H9 (cell line): ENCODE measurements around the gene LTBP2. TPM values are rescaled to one million over a fixed set of nuclear protein-coding genes. Genes with fewer than 3 reads are reported as not detected.

Experiments
- DNase-seq: peaks from one replicate; pipeline ENCODE4 v3.0.0-alpha.2; 2017
- H2AFZ ChIP-seq: one replicate; pipeline ENCODE4 v1.6.1; 2013; ENCODE audit warnings: mild to moderate bottlenecking, low read length, control low read depth, moderate library complexity
- H2AK5ac ChIP-seq: 2 replicates; pipeline ENCODE4 v1.6.1; 2013; ENCODE audit warnings: low read length, control low read depth, mixed read lengths; ENCODE audit not compliant: insufficient read length
- H2BK120ac ChIP-seq: one replicate; pipeline ENCODE4 v1.6.1; 2013; ENCODE audit warnings: low read depth, mild to moderate bottlenecking, low read length, control low read depth, inconsistent platforms; ENCODE audit not compliant: poor library complexity, severe bottlenecking
- H2BK12ac ChIP-seq: 2 replicates; pipeline ENCODE4 v1.6.1; 2013; ENCODE audit warnings: low read length, control low read depth, mixed read lengths, low read depth; ENCODE audit not compliant: insufficient read length
- H2BK15ac ChIP-seq: 2 replicates; pipeline ENCODE4 v1.6.1; 2013; ENCODE audit warnings: low read depth, low read length, control low read depth
- H2BK20ac ChIP-seq: one replicate; pipeline ENCODE4 v1.6.1; 2013; ENCODE audit warnings: low read depth, mild to moderate bottlenecking, low read length, control low read depth, inconsistent platforms; ENCODE audit not compliant: poor library complexity, severe bottlenecking
- H2BK5ac ChIP-seq: 2 replicates; pipeline ENCODE4 v1.6.1; 2013; ENCODE audit warnings: low read length, control low read depth, mixed read lengths; ENCODE audit not compliant: insufficient read length
- H3K14ac ChIP-seq: 2 replicates; pipeline ENCODE4 v1.6.1; 2013; ENCODE audit warnings: low read length, control low read depth; ENCODE audit not compliant: insufficient read depth
- H3K18ac ChIP-seq: 2 replicates; pipeline ENCODE4 v1.6.1; 2013; ENCODE audit warnings: low read depth, mild to moderate bottlenecking, mixed read lengths, low read length, control low read depth; ENCODE audit not compliant: insufficient read length
- H3K23ac ChIP-seq: 2 replicates; pipeline ENCODE4 v1.6.1; 2013; ENCODE audit warnings: low read length, control low read depth, mixed read lengths, low read depth; ENCODE audit not compliant: insufficient read length
- H3K23me2 ChIP-seq: 2 replicates; pipeline ENCODE4 v1.6.1; 2013; ENCODE audit warnings: low read depth, mild to moderate bottlenecking, mixed read lengths, low read length, control low read depth; ENCODE audit not compliant: insufficient read length, poor library complexity, severe bottlenecking
- H3K27ac ChIP-seq: 2 replicates; pipeline ENCODE4 v1.5.1; 2013; ENCODE audit warnings: low read length, control low read depth, mixed read lengths, low read depth; ENCODE audit not compliant: insufficient read length
- H3K27me3 ChIP-seq: 2 replicates; pipeline ENCODE4 v1.6.1; 2013; ENCODE audit warnings: low read length, control low read depth, inconsistent platforms; ENCODE audit not compliant: insufficient read depth
- H3K4ac ChIP-seq: 2 replicates; pipeline ENCODE4 v1.6.1; 2013; ENCODE audit warnings: low read depth, mild to moderate bottlenecking, control low read depth, inconsistent platforms, low read length, moderate library complexity
- H3K4me1 ChIP-seq: 2 replicates; pipeline ENCODE4 v1.6.1; 2013; ENCODE audit warnings: low read length, control low read depth, inconsistent platforms; ENCODE audit not compliant: insufficient read depth
- H3K4me2 ChIP-seq: 2 replicates; pipeline ENCODE4 v1.6.1; 2013; ENCODE audit warnings: low read length, control low read depth, mixed read lengths; ENCODE audit not compliant: insufficient read length, insufficient read depth
- H3K56ac ChIP-seq: 2 replicates; pipeline ENCODE4 v1.6.1; 2013; ENCODE audit warnings: low read depth, mild to moderate bottlenecking, mixed read lengths, low read length, control low read depth; ENCODE audit not compliant: insufficient read length
- H3K79me1 ChIP-seq: 2 replicates; pipeline ENCODE4 v1.6.1; 2013; ENCODE audit warnings: low read depth, mild to moderate bottlenecking, moderate library complexity, low read length, control low read depth, inconsistent platforms; ENCODE audit not compliant: insufficient read depth, poor library complexity, severe bottlenecking
- H3K79me2 ChIP-seq: 2 replicates; pipeline ENCODE4 v1.6.1; 2013; ENCODE audit warnings: low read length, control low read depth, inconsistent platforms; ENCODE audit not compliant: insufficient read depth
- H3K9ac ChIP-seq: 2 replicates; pipeline ENCODE4 v1.6.1; 2013; ENCODE audit warnings: low read length, control low read depth, mixed read lengths; ENCODE audit not compliant: insufficient read length; ENCODE audit errors: extremely low read depth
- H3K9me3 ChIP-seq: one replicate; pipeline ENCODE4 v1.6.1; 2013; ENCODE audit warnings: low read depth, low read length, inconsistent platforms; ENCODE audit not compliant: control insufficient read depth
- H3T11ph ChIP-seq: one replicate; pipeline ENCODE4 v1.6.1; 2013; ENCODE audit warnings: mild to moderate bottlenecking, low read length, control low read depth, inconsistent platforms
- H4K20me1 ChIP-seq: one replicate; pipeline ENCODE4 v1.6.1; 2013; ENCODE audit not compliant: control insufficient read depth, insufficient read length, insufficient read depth
- H4K5ac ChIP-seq: 2 replicates; pipeline ENCODE4 v1.6.1; 2013; ENCODE audit warnings: low read depth, mild to moderate bottlenecking, mixed read lengths, low read length, control low read depth; ENCODE audit not compliant: insufficient read length
- H4K8ac ChIP-seq: replicated peaks from 2 replicates; pipeline ENCODE4 v1.6.1; 2013; ENCODE audit warnings: low read length, control low read depth, mixed read lengths, low read depth; ENCODE audit not compliant: insufficient read length
- H4K91ac ChIP-seq: 2 replicates; pipeline ENCODE4 v1.6.1; 2013; ENCODE audit warnings: low read depth, mild to moderate bottlenecking, moderate library complexity, mixed read lengths, low read length, control low read depth; ENCODE audit not compliant: insufficient read length
- H3K27ac Mint-ChIP-seq, 3 experiments: 2 replicates in 2 of 3; 3 replicates in 1 of 3; pipeline ENCODE4 v1.8.0; 2020 to 2021; ENCODE audit warnings: mixed read lengths in 3 of 3, mild to moderate bottlenecking in 1 of 3, moderate library complexity in 1 of 3
- H3K27me3 Mint-ChIP-seq: 2 replicates; pipeline ENCODE4 v1.8.0; 2021; ENCODE audit warnings: low read depth, mild to moderate bottlenecking, moderate library complexity, mixed read lengths
- H3K36me3 Mint-ChIP-seq, 3 experiments: 2 replicates in 2 of 3; 3 replicates in 1 of 3; pipeline ENCODE4 v1.8.0; 2020 to 2021; ENCODE audit warnings: low read depth in 3 of 3, mixed read lengths in 3 of 3; ENCODE audit not compliant: insufficient read depth in 1 of 3
- H3K4me1 Mint-ChIP-seq, 2 experiments: 2 replicates each; pipeline ENCODE4 v1.8.0; 2020; ENCODE audit warnings: mixed read lengths in 2 of 2
- H3K4me3 Mint-ChIP-seq, 2 experiments: 2 replicates in 1 of 2; 3 replicates in 1 of 2; pipeline ENCODE4 v1.8.0; 2020 to 2021; ENCODE audit warnings: mild to moderate bottlenecking in 2 of 2, mixed read lengths in 2 of 2, moderate library complexity in 1 of 2
- H3K9me3 Mint-ChIP-seq, 2 experiments: 2 replicates in 1 of 2; 3 replicates in 1 of 2; pipeline ENCODE4 v1.8.0; 2020; ENCODE audit warnings: mild to moderate bottlenecking in 2 of 2, mixed read lengths in 2 of 2, moderate library complexity in 1 of 2
- WGBS: extraction: QIAGEN DNeasy Blood & Tissue Kit; methylation state at CpG from one replicate; pipeline ENCODE4 v1.1.7; 2013; ENCODE audit warnings: missing lambda C conversion rate, low lambda C conversion rate, mixed read lengths; ENCODE audit not compliant: insufficient read length; ENCODE audit errors: extremely low coverage; 5-methylcytosine and 5-hydroxymethylcytosine counted together
- total RNA-seq: library from RNA; stranded (reverse); gene quantifications from 2 replicates; pipeline ENCODE4 v1.2.1, GENCODE V29; 2021
- TF ChIP-seq, protein P1 (sequence below): fragments of 200-600 bp; sonication (generic); conservative IDR thresholded peaks from 3 replicates; pipeline ENCODE4 v1.8.0; 2021; ENCODE audit warnings: antibody characterized with exemption, mild to moderate bottlenecking

The LTBP2 gene
- total RNA-seq, 1 experiment from 2014 or later = 0.77 TPM

DNA sequence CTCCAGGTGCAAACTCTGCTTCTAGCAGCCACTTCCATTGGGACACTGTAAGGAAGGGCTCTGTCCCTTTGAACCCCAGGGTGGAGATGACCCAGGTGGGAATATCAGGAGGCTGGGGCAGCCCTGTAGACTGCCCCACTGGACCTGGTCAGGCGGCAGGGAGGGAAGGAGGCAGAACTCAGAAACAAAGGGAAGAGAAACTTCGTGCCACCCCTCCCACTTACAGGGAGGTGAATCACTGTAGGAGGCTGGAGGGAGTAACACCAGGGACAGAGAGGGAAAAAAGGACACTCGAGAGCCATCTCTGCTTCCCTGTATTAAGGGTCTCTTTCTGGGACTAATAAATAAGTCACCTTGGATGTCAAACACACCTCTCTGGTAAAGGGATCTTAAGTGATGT is 81.0 kb downstream of the LTBP2 start:
- H3K27ac Mint-ChIP-seq = peak overlapping the region in 1 of 3 experiments; percentile 13; a peak in 1 of 7 replicates
- Histone ChIP-seq H3T11ph (no peak overlapping the region), H3K4ac (no peak overlapping the region), H3K79me1 (no peaks in the 10 kb centered on the region), H2BK15ac (no peak overlapping the region), H4K20me1 (no peaks in the 10 kb centered on the region), H3K56ac (no peak overlapping the region), H4K5ac (no peak overlapping the region), H3K9me3 (no peaks in the 10 kb centered on the region), H2BK5ac (no peak overlapping the region), H2AFZ (no peak overlapping the region), H4K91ac (no peak overlapping the region), H3K79me2 (no peaks in the 10 kb centered on the region), H3K18ac (no peak overlapping the region), H3K23ac (no peak overlapping the region), H3K4me2 (no peak overlapping the region), H3K27me3 (no peaks in the 10 kb centered on the region), H2BK120ac (no peak overlapping the region), H3K4me1 (no peaks in the 10 kb centered on the region), H4K8ac (no peak overlapping the region), H2BK20ac (no peak overlapping the region), H3K27ac (no peak overlapping the region), H3K23me2 (no peaks in the 10 kb centered on the region), H2AK5ac (no peak overlapping the region), H3K14ac (no peak overlapping the region), H2BK12ac (no peak overlapping the region), H3K9ac (no peak overlapping the region)
- DNase-seq = no peak
- TF ChIP-seq, protein P1, sequence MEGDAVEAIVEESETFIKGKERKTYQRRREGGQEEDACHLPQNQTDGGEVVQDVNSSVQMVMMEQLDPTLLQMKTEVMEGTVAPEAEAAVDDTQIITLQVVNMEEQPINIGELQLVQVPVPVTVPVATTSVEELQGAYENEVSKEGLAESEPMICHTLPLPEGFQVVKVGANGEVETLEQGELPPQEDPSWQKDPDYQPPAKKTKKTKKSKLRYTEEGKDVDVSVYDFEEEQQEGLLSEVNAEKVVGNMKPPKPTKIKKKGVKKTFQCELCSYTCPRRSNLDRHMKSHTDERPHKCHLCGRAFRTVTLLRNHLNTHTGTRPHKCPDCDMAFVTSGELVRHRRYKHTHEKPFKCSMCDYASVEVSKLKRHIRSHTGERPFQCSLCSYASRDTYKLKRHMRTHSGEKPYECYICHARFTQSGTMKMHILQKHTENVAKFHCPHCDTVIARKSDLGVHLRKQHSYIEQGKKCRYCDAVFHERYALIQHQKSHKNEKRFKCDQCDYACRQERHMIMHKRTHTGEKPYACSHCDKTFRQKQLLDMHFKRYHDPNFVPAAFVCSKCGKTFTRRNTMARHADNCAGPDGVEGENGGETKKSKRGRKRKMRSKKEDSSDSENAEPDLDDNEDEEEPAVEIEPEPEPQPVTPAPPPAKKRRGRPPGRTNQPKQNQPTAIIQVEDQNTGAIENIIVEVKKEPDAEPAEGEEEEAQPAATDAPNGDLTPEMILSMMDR = no peak
- H3K27me3 Mint-ChIP-seq = peaks cover 4% of the 10 kb centered on the region
- no peaks in the 10 kb centered on the region for H3K36me3 Mint-ChIP-seq
- H3K4me1 Mint-ChIP-seq = peaks cover 7 to 17% of the 10 kb centered on the region in 2 experiments
- H3K9me3 Mint-ChIP-seq = no peaks in the 10 kb centered on the region
- whole genome bisulfite sequencing = no CpG with 5 or more reads among the region's 3 CpGs
- no peak overlapping the region for H3K4me3 Mint-ChIP-seq
